Fibroblast of upper back skin (primary cell): ENCODE measurements around the gene BHLHA9.
"Not testable (repeated sequence)": the region's sequence is repeated elsewhere in the genome, so short reads cannot be mapped to it uniquely, and the experiment has no call there.

Source experiments
- DNase-seq: peaks from one replicate; pipeline ENCODE4 v3.0.0-alpha.2; 2013

Gene BHLHA9

DNA sequence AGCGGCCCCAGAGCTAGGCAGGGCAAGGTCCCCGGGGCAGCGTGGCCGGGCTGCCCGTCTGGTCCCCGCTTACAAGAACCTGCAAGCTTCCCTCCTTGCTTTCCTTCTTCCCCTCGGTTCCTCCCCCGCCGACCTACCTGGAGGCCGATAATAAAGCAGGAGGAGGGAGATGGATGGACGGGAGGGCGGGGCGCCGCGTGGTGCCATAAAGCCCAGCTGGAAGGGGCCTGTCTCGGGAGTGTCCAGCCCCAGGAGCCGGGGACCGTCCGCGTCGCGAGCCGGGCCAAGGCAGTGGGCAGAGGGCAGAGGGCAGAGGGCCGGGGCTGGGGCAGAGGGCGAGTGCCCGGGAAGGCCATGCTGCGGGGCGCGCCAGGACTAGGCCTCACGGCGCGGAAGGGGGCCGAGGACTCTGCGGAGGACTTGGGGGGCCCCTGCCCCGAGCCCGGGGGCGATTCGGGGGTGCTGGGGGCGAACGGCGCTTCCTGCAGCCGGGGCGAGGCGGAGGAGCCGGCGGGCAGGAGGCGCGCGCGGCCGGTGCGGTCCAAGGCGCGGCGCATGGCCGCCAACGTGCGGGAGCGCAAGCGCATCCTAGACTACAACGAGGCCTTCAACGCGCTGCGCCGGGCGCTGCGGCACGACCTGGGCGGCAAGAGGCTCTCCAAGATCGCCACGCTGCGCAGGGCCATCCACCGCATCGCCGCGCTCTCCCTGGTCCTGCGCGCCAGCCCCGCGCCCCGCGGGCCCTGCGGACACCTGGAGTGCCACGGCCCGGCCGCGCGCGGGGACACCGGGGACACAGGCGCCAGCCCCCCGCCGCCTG lies at the start of gene BHLHA9:
BHLHA9 (plus strand) TSS at position 235 of the 820 bp plus-strand sequence; CDS start at position 355, 120 bp downstream.
- DNase-seq = no peak

DNA sequence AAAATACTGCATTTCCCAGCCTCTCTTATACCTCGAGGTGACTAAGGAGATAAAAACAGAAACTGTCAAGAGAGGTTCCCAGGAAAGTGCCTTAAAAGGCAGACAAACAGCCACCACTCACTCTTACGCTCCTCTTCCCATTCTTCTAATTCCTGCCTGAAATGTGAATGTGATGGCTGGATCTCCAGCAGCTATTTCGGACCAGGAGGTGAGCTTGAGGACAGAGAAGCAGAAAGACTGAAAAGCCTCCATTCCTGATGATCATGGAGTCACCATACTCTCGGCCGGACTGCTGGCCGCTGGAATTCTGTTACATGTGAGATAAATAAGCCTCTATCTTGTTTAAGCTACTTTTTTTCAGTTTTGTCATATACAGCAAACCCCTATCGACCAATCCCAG lies 49.0 kb upstream of the BHLHA9 start:
- DNase-seq = no peak

- DNase-seq = no peak
These were observed 47.9 kb upstream of the BHLHA9 start for GRCh38 chr17:1222321-1222720.

GRCh38 chr17:1223662-1224061 lies 46.6 kb upstream of the BHLHA9 start:
- no peak for DNase-seq

DNA sequence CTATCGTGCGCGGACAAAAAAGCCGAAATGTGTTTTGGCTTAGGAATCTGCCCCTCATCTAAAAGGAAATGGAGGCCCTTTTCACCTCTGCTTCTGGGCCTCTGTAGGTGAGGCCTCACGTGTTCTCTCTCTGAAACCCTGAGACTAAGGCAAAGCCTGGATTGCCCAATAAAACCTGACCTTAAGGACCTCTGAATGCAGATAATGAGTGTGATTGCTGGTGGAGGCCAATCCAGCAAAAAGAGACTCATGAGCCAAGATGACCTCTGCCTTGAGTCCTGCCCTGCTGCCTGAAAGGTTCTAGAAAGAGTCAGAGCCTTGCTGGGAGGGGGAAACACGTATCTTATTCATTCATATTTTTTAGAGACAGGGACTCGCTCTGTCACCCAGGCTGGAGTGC lies 45.9 kb upstream of the BHLHA9 start:
- DNase-seq = no peak

DNA sequence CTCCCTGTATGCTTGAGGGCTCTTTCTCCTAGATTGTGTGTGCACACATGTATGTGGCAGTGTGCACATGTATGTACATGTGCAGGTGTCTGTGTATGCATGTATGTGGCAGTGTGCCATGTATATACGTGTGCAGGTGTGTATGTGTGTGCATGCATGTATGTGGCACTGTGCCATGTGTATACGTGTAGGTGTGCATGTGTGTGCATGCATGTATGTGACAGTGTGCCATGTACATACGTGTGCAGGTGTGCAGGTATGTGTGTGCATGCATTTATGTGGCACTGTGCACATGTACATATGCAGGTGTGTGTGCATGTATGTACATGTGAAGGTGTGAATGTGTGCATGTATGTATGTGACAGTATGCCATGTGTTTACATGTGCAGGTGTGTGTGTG lies 43.9 kb upstream of the BHLHA9 start:
- no peak for DNase-seq

GRCh38 chr17:1227365-1227764 lies 42.9 kb upstream of the BHLHA9 start:
- DNase-seq = no peak

- no peak for DNase-seq
These were observed 42.1 kb upstream of the BHLHA9 start for GRCh38 chr17:1227917-1228780.

- no peak for DNase-seq
These were observed 41.4 kb upstream of the BHLHA9 start for GRCh38 chr17:1228781-1229348.

DNA sequence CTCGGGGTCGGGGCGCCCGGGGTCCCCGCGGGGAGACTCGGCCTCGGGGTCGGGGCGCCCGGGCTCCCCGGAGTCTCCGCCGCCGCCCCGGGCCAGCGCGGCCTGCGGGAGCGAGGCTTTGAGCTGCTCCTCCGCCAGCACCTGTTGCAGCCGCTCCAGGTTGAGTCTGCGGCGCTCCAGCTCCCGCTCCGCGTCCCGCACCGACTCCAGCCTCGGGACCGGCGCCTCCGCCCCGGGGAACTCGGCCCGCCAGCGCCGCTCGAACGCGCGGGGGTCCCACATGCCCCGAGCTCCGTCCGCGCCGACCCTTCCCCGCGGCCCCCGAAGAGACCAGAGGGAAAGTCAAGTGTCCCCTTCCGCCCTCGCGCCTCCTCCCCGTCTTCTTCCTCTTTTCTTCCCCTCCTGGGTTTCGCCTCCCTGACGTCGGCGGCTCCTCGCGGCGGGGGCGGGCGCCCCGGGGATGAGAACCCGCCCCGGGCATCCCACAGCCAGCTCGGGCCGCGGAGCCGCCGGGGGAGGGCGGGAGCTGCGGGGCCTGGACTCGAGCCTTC lies 40.8 kb upstream of the BHLHA9 start:
- DNase-seq = no peak

GRCh38 chr17:1229900-1230501 lies 40.2 kb upstream of the BHLHA9 start:
- no peak for DNase-seq

GRCh38 chr17:1231456-1231855 lies 38.8 kb upstream of the BHLHA9 start:
- DNase-seq = no peak

- DNase-seq = no peak
These were observed 37.9 kb upstream of the BHLHA9 start for GRCh38 chr17:1232331-1232730.

DNA sequence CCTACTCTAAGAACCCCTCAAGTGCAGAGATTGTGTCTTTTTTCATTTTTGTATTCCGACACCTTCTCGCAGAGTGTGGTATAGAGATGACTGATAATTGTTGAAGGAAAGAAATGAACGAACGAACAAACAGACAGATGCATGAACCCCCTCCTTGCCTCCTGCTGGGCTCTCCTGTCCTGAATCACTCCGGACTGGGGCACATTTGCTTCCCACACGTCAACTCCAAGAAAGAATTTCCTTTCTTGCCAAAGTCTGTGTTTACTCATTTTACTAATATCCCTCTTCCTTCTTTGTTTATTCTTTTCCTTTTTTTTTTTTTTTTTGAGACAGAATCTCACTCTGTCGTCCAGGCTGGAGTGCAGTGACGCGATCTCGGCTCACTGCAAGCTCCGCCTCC lies 37.5 kb upstream of the BHLHA9 start:
- DNase-seq = peak; percentile 23

DNA sequence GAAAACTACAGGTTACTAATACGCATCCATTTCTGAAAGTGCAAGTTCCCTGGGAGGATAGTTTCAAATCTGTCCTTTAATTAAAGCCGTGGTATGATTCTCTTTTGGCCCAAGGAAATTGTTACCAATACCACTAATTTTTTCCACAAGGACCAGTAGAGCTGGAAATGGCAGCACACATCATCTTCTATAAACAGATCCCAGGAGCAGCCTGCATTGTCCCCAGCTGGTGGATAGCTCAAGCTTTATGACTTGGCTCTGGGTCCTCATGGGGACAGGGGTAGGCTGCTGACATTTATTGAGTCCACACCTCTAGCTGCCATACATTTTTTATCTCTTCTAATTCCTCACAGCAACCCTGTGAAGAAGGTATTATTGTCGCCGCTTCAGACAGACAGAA lies 35.8 kb upstream of the BHLHA9 start:
- no peak for DNase-seq

GRCh38 chr17:1237471-1237870 lies 32.8 kb upstream of the BHLHA9 start:
- DNase-seq = no peak

DNA sequence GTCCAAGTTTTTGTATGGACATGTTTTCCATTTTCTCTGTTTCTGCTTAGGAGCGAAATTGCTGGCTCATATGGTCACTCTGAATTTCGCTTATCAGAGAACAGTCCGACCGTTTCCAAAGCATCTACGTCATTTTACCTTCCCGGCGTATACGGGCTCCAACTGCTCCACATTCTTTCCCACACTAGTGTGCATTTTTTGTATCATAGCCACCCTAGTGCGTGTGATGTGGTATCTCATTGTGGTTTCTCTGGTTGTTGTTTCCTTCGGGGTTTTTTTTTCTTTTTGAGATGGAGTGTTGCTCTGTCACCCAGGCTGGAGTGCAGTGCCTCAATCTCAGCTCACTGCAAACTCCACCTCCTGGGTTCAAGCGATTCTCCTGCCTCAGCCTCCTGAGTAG lies 31.0 kb upstream of the BHLHA9 start:
- peak; percentile 11 for DNase-seq

- not testable (repeated sequence) for DNase-seq
These were observed 29.8 kb upstream of the BHLHA9 start for GRCh38 chr17:1240426-1240825.

GRCh38 chr17:1241929-1242328 lies 28.3 kb upstream of the BHLHA9 start:
- DNase-seq = peak; percentile 26

DNA sequence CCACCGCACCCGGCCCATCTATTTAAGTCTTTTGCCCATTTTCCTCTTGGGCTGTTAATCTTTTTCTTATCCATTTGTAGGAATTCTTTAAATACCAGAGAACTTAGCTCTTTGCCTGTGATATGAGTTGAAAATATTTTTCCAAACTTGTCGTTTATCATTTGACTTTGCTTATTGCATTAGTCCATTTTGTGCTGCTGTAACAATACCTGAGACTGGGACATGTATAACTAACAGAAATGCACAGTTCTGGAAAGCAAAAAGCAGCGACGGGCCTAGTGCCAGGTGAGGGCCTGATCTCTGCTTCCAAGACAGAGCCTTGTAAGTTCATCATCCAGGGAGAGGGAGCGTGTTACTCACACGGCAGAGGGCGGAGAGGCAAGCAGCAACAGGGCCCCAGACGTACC lies 25.6 kb upstream of the BHLHA9 start:
- peak; percentile 18 for DNase-seq

GRCh38 chr17:1251866-1252608 lies 18.2 kb upstream of the BHLHA9 start:
- peak; percentile 25 for DNase-seq

DNA sequence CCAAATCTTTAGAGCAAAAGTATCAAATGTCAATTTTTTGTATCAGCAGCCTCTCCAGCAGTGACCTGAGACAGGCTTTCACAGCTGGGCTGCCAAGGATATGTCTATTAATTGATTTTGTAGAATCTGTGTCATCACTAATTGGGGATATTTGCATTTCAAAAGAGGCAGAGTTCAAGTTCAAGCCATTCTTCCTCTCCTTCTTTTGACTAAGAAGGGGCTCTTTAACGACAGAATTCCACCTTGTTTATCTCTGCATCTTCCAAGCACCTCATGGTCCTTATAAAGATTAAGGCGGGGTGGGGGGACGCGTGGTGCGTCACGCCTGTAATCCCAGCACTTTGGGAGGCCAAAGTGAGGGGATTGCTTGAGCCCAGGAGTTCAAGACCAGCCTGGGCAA lies 15.2 kb upstream of the BHLHA9 start:
- no peak for DNase-seq
